ENCODE data around the gene RAB10.
"Not testable (repeated sequence)": the region's sequence is repeated elsewhere in the genome, so short reads cannot be mapped to it uniquely, and the experiment has no call there.

RAB10 gene

DNA sequence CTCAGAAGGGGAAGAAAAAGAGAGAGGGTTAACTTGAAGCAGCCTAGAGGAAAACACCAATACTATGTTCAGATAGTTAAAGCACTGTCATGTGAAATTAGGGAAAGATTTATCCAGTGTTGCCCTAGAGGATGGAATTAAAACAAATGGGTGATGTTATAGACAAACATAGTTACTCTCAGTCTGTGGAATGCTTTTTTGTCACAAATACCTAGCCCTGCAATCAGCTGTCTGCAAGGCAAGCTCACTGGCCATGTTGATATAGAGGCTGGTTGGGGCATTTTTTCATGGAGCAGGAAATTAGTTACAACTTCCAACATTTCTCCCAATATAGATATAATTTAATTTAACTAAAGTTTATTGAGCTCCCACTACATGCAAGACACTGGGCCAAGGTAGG is 8.4 kb upstream of the RAB10 start:
- H3K4me3 ChIP-seq (ENCODE audit: control insufficient read depth, low read depth, low read length), result no peak overlapping the region
- no peak for DNase-seq (ENCODE audit: low read depth)
- TF ChIP-seq, protein P1, sequence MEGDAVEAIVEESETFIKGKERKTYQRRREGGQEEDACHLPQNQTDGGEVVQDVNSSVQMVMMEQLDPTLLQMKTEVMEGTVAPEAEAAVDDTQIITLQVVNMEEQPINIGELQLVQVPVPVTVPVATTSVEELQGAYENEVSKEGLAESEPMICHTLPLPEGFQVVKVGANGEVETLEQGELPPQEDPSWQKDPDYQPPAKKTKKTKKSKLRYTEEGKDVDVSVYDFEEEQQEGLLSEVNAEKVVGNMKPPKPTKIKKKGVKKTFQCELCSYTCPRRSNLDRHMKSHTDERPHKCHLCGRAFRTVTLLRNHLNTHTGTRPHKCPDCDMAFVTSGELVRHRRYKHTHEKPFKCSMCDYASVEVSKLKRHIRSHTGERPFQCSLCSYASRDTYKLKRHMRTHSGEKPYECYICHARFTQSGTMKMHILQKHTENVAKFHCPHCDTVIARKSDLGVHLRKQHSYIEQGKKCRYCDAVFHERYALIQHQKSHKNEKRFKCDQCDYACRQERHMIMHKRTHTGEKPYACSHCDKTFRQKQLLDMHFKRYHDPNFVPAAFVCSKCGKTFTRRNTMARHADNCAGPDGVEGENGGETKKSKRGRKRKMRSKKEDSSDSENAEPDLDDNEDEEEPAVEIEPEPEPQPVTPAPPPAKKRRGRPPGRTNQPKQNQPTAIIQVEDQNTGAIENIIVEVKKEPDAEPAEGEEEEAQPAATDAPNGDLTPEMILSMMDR (IDR thresholded peaks at IDR 0.05; ENCODE audit: control insufficient read depth, insufficient read depth, low read depth, low read length, missing control alignments), result no peak

DNA sequence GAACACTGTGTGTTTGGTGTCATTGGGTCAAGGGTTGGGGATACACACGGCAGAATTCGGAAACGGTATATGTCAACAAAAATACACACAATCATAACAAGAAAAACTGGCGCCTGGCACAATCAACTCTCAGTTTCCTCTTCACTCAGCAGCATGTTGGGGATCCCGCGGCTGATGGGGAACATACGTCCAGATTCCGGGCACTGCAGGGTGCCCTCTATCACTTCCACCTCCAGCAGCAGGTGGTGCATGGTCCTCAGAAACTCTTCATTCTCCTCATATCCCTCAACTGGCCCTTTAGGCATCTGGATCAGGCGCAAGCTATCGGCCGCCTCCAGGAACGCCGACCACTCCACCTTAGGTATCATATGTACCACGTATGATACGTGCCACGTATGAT is 5.8 kb upstream of the RAB10 start:
- not testable (repeated sequence) for H3K4me3 ChIP-seq (ENCODE audit: control insufficient read depth, low read depth, low read length); DNase-seq (ENCODE audit: low read depth)

DNA sequence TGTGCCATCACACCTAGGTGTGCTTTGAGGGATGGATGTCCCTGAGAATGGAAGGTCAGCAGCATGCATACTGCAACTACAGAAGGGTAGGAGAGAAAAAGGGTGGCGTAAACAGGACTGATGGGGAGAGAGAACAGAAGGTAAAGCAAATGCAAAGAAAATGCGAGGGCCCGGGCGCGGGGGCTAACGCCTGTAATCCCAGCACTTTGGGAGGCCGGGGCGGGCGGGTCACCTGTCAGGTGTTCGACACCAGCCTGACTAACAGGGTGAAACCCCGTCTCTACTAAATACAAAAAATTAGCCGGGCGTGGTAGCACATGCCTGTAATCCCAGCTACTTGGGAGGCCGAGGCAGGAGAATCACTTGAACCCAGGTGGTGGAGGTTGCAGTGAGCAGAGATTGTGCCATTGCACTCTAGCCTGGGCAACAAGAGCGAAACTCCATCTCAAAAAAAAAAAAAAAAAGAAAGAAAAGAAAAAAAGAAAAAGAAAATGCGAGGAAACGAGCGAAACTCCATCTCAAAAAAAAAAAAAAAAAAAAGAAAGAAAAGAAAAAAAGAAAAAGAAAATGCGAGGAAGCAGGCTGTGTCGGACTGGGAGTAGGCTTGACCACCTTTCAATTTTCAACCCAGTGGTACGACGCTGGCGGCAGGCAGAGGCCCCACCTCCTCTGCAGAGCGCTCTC is 1.2 kb upstream of the RAB10 start:
- DNase-seq (ENCODE audit: low read depth), result not testable (repeated sequence)
- peak overlapping the region; percentile 87 for H3K4me3 ChIP-seq (ENCODE audit: control insufficient read depth, low read depth, low read length)

DNA sequence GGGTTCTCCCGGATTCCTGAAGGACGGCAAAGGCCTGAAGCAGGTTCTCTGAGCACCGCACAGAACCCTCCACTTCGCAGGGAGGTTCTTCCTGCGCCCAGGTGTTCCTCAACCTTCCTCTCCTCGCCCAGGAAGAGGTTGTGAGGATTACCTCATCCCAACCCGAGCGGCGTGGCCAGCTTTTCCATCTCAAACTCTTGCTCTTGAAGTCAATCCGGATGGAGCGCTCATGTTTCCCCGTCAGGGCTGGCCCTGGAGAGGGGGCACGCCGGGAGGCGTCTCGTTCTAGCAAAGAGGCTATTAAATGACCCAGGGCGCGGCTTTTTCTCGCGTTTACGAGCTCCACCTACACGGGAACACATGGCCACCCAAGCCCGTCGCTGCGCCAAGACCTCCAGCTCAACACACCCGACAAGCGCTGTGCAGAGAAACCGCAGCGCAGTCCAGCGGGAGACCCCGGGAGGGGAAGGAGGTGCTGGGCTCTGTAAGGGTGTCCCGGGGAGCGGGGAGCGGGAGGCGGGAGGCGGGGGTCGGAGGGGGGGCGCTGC is 540 bp upstream of the RAB10 start:
- TF ChIP-seq, protein P1 (IDR thresholded peaks at IDR 0.05; ENCODE audit: control insufficient read depth, insufficient read depth, low read depth, low read length, missing control alignments), result no peak
- DNase-seq (ENCODE audit: low read depth), result no peak
- H3K4me3 ChIP-seq (ENCODE audit: control insufficient read depth, low read depth, low read length), result peak overlapping the region; percentile 87

DNA sequence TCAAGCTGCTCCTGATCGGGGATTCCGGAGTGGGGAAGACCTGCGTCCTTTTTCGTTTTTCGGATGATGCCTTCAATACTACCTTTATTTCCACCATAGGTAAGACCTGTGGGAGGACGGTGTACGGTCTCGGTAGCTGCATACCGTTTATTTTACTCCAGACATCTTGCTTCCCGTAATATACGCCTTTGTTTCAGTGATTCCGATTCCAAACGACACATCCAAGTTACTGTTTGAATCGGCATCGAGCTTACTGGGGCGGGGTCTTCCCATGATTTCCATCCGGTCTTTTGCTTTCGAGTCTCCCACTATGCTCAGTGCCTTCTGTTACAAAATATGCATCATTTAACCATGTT is 731 bp downstream of the RAB10 start:
- DNase-seq (ENCODE audit: low read depth), result no peak

DNA sequence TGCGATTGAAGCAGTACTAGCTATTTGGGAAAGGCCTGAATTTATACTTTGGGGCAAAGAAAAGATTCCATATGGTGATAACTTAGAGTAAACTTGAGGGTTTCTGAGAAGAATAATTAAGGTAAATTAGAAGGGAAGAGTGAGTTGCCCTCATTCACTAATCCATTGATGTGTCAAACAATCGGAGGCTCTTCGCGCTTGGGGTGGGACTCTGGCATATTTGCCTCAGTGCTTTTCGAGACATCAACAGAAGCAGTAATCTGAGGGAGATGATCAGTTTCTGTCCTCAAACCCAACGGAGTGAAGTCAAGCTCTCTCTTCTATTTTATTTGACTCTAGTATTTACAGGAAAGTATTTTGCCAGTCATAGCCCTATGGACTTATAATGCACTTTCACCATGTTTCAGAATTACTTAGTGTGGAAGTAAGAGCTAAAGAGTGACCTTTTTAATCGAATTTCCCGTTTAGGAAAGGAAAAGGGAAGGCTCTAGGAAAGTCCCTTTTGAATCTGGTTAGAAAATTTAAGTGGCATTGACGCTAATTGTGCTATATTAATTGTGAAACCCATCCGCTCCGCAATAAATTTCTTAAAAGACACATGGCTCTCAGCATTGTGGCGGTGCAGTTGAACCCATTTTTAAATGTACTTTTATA is 1.3 kb downstream of the RAB10 start:
- H3K4me3 ChIP-seq (ENCODE audit: control insufficient read depth, low read depth, low read length), result peak overlapping the region; percentile 87
- DNase-seq (ENCODE audit: low read depth), result no peak
- TF ChIP-seq, protein P1 (IDR thresholded peaks at IDR 0.05; ENCODE audit: control insufficient read depth, insufficient read depth, low read depth, low read length, missing control alignments), result no peak

More for the DNA sequence above, 731 bp downstream of the RAB10 start:
- H3K4me3 ChIP-seq (ENCODE audit: control insufficient read depth, low read depth, low read length), result peak overlapping the region; percentile 87
- TF ChIP-seq, protein P1 (IDR thresholded peaks at IDR 0.05; ENCODE audit: control insufficient read depth, insufficient read depth, low read depth, low read length, missing control alignments), result no peak

DNA sequence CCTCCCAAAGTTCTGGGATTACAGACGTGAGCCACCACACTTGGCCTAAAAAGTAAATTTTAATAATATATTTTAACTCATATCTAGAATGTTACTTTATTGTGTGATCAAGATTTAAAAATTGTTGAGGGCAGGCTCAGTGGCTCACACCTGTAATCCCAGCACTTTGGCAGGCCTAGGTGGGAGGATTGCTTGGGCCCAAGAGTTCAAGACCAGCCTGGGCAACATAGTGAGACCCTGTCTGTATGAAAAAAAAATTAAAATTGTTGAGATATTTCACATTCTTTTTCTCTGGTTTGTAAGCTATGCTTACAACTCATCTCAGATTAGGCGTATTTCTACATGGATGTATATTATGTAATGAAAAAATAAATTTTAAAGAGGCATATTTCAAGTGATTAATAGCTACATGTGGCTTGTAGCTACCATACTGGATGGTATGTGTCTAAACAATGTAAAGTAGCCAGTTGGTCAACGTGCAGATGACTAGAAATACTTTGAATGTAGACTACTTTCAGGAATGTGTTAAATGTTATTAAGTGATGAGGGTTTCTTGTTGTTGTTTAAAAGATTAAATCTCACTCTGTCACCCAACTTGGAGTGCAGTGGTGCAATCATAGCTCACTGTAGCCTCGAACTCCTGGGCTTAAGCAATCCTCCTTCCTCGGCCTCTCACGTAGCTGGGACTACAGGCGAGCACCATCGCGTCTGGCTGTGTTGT is 5.9 kb downstream of the RAB10 start:
- TF ChIP-seq, protein P1 (IDR thresholded peaks at IDR 0.05; ENCODE audit: control insufficient read depth, insufficient read depth, low read depth, low read length, missing control alignments), result no peak
- H3K4me3 ChIP-seq (ENCODE audit: control insufficient read depth, low read depth, low read length), result no peak overlapping the region
- no peak for DNase-seq (ENCODE audit: low read depth)
